HG03159 (cell line): ENCODE measurements around the gene PRKAR2A.

Source experiments
- ATAC-seq: cut with Tn5 transposase; IDR thresholded peaks from one replicate; pipeline ENCODE4 v1.9.1; 2021; ENCODE audit warnings: mild to moderate bottlenecking, moderate library complexity; ENCODE audit not compliant: unreplicated experiment

The PRKAR2A gene

DNA sequence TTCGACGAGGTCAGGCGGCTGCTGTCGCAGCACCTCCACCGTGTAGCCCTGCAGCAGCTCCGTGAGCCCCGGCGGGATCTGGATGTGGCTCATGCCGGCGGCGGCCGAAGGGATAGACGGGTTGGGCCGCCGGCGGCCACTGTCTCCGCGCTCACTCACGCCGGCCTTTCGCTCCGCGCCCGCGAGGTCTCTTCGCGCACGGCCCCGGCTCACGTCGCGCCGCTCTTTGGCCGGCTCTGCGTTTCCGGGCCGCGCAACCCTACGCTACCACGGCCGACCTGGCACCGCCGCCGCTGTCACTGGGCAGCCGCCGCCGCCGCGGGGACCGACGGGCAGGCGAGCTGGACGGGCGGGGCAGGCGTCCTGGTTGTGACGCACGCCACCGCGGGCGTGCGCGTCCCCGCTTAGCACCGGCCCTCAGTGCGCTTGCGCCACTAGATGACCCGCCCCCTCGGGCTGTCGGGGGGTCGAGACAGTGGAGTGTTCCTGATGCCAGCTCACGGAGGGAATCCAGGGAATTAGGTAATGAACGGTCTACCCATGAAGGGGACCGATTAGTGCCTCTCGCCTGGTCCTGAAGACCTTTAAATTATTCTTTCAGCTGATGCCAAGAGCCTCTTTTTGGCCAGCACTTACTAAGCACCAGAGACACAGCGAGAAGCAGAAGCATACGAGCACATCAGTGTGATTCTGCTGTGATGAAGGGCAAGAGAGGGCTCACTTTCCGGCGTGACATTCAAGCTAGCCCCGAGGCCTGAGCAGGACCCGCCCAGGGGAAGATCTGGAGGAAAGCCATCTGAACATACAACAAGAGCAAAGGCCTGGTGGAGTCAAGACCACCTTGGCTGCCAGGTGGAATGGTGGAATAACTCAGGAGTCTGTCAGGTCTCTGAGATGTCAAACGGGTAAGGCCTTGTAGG, at the start of gene PRKAR2A:
TSS of gene PRKAR2A (minus strand) at position 371 of the 920 bp plus-strand sequence. CDS start at position 93, 278 bp downstream.
- ATAC-seq, result peak; percentile 87

DNA sequence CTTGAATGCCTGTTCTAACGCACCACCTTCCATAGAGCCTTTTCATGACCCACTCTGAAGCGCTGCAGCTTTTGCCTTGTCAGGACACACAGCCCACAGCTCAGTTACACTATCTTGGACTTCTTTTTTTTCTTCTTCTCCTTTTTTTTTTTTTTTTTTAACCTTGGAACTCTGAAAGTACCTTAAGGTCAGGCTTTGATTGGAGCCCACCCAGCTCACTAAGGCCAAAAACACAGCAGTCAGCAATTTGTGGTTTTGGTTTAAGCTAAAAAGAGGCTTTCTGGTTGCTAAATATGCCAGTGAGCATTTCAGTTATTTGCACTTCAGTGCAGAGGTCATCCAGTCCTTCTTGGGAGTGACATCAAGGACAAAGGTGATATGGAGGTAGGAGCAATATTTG, 49.3 kb upstream of the PRKAR2A start:
- ATAC-seq, result no peak

DNA sequence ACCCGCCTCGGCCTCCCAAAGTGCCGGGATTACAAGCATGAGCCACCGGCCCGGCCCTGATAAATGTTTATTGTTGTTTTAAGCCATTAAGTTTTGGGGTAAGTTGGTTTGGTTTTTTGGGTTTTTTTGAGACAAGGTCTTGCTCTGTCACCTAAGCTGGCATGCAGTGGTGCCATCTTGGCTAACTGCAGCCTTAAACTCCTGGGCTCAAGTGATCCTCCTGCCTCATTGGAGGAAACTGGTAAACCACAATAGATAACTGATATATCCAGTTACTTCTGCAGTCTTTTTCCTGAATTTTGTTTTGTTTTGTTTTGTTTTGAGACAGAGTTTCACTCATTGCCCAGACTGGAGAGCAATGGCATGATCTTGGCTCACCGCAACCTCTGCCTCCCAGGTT, 46.8 kb upstream of the PRKAR2A start:
- ATAC-seq, result no peak

DNA sequence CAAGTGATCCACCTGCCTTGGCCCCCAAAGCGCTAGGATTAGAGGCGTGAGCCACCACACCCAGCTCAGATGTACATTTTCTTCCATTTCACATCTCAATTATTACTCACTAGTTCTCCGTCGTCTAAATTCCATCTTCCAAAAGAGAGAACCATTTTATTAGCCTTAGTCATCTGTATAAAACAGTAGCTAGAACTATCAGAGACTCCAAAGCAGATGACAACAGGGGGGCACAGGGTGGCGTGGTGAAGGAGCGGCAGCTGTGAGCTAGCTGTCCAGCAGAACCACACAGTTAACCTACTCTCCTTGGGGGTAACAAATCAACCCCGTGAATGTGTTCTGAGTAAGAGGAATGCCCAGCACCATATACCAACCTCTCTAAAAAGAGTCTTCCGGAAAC, 43.9 kb upstream of the PRKAR2A start:
- no peak for ATAC-seq

GRCh38 chr3:48885753-48886152, 38.1 kb upstream of the PRKAR2A start:
- no peak for ATAC-seq

- no peak for ATAC-seq
These were observed 34.0 kb upstream of the PRKAR2A start for GRCh38 chr3:48881652-48882114.

GRCh38 chr3:48881006-48881405, 33.3 kb upstream of the PRKAR2A start:
- no peak for ATAC-seq

DNA sequence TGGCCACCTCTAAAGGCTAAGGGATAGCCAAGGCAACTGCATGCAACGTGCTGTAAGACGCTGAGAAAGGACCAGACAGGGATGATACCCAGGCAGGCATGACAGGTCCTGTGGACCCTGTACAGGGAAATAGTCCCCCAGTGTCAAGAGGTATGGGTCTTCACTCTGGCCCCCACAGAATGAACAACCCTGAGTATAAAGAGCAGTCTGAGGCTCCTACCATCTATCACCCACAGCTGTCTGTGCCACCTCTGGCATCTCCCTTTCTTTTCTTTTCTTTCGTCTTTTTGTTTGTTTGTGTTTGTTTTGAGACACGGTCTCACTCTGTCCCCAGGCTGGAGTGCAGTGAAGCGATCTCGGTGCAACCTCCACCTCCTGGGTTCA, 32.3 kb upstream of the PRKAR2A start:
- ATAC-seq, result no peak

DNA sequence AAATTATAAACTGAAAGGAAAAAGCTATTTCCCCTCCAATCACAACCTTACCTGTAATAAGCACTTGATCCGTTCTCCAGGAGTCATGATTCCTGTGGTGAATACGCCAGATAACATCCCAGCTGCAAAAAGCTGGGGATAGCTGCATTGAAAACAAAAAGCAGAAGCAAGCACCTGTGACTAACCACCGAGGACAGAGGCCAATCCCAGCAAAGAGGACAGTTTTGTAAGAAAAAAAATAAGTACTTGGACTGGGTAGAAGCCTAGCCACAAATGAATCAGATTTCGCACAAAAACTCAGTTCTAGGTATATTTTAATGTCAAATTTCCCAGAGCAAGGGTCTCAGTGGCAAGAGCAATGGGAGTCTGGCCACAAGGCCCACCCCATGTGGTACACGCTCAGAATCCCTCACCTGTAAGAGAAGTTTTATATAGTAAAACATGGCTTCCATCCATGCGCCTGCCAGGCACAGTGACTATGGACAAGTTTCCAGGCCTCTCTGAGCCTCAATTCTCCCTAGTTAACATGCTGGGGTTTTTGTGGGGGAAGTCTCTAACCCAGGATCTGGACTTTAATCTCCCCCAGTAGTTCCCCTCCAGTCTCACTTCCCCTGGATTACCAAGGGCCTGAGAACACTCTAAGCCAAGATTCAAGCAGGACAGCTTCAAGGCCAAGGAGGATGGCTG, 31.8 kb upstream of the PRKAR2A start:
- ATAC-seq, result no peak

DNA sequence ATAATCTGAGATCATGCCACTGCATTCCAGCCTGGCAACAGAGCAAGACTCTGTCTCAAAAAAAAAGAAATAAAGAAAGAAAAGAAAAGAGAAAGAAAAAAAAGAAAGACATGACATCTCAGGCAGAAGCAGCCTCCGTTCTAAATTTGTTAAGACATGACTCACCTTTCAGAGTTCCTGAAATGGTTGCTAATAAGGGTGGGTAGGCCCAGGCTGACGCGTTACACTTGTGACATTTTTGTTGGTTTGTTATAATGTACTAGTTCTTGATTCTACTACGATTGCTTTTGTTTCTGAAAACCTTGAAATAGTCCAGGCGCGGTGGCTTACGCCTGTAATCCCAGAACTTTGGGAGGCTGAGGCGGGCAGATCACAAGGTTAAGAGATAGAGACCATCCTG, 30.0 kb upstream of the PRKAR2A start:
- ATAC-seq, result no peak

DNA sequence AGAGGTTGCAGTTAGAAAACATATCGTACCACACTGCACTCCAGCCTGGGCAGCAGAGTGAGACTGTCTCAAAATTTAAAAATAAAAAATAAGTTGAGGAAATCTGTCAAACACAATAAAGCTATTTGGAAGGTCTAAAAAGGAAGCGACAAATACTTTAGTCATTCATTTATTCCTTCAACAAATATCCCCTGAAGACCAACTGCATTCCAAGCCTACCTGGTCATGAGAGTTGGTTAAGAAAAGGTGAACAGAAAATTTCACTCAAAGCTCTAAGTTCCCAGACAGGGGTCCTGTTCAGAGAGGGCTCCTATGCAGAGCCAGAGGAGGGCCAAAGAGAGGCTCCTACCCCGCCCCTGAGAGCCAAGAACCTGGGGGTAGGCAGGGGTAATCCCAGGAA, 15.4 kb upstream of the PRKAR2A start:
- ATAC-seq, result no peak

- no peak for ATAC-seq
These were observed 11.5 kb upstream of the PRKAR2A start for GRCh38 chr3:48859206-48859605.

- ATAC-seq, result no peak
These were observed 11.0 kb upstream of the PRKAR2A start for GRCh38 chr3:48858709-48859108.

DNA sequence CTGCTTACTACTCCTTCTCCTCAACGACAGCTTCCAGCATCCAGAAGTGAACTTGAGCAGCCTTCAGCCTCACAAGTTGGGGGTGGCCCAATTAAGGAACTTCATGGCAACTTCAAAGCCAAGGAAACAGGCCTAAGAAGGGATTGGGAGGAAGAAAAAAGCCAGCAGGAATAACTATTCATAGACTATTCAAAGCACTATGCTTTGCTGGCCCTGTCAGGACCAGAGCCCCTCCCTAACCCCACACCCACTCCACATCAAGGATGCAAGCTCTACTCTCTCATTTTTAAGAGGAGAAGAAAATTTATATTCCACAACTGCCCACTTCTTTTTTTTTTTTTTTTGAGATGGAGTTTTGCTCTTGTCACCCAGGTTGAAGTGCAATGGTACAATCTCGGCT, 10.0 kb upstream of the PRKAR2A start:
- ATAC-seq, result no peak

GRCh38 chr3:48856469-48856868, 8.8 kb upstream of the PRKAR2A start:
- no peak for ATAC-seq

DNA sequence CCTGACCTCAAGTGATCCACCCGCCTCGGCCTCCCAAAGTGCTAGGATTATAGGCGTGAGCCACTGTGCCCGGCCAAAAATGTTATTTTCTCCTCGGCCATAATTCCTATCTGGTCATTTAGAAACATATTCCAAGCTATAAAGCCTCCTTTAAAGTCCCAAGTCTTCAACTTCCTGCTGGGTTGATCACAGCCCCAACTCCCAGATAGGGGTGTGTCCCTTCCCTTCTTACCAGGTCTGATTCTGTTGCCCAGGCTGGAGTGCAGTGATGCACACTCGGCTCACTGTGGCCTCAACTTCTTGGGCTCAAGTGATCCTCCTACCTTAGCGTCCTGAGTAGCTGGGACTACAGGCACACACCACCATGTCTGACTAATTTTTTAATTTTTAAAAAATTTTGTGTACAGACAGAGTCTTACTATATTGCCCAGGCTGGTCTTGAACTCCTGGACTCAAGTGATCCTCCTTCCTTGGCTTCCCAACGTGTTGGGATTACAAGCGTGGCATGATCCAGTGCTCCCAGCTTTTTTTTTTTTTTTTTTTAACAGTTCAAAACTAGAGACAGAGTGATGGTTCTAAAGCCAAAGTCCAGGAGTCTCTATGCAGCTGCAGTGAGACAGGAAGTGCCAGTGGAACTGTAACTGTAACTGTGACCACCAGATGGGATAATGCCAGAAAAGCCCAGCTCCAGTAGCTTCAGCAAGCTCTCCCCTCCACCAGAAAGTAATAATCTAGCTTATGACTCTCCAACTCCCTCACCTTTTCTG, 8.2 kb upstream of the PRKAR2A start:
- no peak for ATAC-seq

DNA sequence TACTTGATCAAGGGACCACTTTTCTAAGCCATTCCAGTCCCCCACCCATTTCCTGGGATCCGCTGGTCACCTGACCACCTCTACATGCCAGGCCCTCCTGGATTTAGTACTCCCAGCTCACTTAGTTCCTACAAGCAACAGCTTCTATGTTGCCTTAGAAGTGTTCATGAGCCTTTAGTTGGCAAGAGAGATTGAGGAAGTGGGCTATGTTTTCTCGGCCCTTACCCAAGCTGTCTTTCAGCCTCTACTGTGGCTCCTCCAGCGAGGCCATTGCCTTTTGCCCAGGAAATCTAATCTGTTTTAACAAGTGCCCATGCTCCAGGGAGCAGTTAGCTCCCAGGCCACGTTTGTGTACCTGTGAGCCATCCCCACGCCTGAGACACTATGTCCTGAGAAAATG, 4.5 kb upstream of the PRKAR2A start:
- no peak for ATAC-seq

DNA sequence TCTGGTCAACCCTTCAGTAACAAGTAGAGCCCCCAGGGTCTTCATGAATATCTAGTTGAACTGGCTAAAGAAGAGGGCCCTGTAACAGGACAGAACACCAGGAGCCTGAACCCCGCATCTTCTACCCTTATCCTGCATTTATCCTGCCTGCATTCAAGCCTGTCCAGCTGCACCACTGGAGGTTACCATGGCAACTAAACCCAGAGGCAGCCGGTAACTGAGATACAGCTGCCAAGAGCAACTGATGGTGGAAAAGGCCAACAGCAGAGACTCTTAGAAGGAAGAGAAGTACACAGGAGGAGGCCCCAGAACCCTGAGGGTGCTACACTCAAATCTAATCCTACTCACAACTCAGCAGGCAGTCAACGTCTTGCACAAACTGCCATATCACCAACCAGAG, 3.7 kb upstream of the PRKAR2A start:
- ATAC-seq, result no peak

DNA sequence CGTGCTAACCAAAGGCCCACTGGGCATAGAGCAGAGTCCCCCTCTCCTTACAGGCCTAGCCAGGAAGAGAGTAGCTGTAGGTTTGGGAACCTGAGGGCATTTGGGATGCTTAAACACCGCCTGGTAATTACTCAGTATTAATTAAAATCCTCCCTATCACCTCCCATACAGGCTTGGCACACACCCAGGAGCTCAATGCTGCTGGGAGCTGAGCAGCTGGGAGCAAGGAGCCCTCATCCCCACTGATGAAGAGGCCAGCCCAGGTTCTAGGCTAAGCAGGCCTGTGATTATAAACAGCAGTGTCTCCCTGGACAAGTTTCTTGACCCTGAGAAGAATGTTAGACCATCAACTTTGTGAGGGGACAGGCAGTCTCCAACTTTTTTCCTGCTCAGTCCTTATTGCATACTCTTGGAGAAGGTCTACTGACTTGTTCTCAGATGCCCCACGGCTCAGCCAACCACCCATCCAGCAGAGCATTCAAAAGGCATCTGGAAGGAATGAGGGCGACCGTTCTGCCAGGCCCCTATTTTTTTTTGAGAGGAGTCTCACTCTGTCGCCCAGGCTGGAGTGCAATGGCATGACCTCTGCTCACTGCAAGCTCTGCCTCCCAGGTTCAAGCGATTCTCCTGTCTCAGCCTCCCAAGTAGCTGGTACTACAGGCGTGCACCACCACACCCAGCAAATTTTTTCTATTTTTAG, 1.3 kb upstream of the PRKAR2A start:
- ATAC-seq, result no peak

DNA sequence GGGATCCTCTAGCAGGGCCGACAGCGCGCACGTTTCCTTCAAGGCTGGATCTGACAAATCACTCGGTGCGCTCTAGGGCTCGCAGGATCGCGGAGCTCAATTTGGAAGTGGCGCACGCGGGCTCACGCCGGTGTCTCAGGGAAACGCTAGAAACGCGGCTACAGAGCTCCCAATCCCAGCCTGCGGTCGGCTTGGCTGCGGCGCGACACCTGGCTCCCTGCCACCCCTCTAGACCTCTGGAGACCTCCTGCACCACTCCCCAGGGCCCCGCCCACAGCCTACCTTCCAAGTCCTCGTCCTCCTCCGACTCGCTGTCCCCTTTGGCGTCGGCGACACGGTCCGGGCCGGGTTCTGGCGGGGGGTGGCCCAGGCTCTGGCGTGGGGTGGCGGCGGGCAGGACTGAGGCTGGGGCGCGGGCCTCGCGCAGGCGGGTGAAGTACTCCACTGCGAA, 596 bp downstream of the PRKAR2A start:
- peak; percentile 33 for ATAC-seq

GRCh38 chr3:48845170-48845569, 2.5 kb downstream of the PRKAR2A start:
- ATAC-seq, result no peak
